ENCODE results near the gene EVX2.

EVX2 gene

GRCh38 chr2:176027806-176028205 lies 56.0 kb downstream of the EVX2 start:
- no peak overlapping the region for H3K4me3 ChIP-seq (ENCODE audit: control insufficient read depth, low read depth, low read length)
- TF ChIP-seq CTCF (conservative IDR thresholded peaks at IDR 0.05; ENCODE audit: control insufficient read depth, insufficient read depth, low read depth, low read length) = no peak
- DNase-seq (ENCODE audit: low read depth) = no peak

Data from fibroblast of mammary gland (primary cell).